Colonic mucosa (tissue), 4 donors: ENCODE results near the gene CLEC16A. TPM values are rescaled to one million over a fixed set of nuclear protein-coding genes. Genes with fewer than 3 reads are reported as not detected.
"Not testable (repeated sequence)": the region's sequence is repeated elsewhere in the genome, so short reads cannot be mapped to it uniquely, and the experiment has no call there.

Source experiments
- DNase-seq: peaks from one replicate; pipeline ENCODE4 v3.0.0-alpha.2; 2020
- H3K27ac ChIP-seq: fragments of 200-600 bp; one replicate; pipeline ENCODE4 v1.8.0; 2021
- H3K27me3 ChIP-seq: fragments of 200-600 bp; one replicate; pipeline ENCODE4 v1.8.0; 2021
- H3K36me3 ChIP-seq: fragments of 200-600 bp; one replicate; pipeline ENCODE4 v1.8.0; 2021
- H3K4me1 ChIP-seq: fragments of 200-600 bp; one replicate; pipeline ENCODE4 v1.8.0; 2021; ENCODE audit warnings: mild to moderate bottlenecking
- H3K4me3 ChIP-seq: fragments of 200-600 bp; one replicate; pipeline ENCODE4 v1.8.0; 2021
- H3K9ac ChIP-seq, 2 donors: one replicate each; pipeline ENCODE4 v1.7.0; 2013; ENCODE audit warnings: control low read depth in 2 of 2, low read depth in 2 of 2, low read length in 2 of 2
- H3K9me3 ChIP-seq: fragments of 200-600 bp; one replicate; pipeline ENCODE4 v1.8.0; 2021
- intact Hi-C: fragments of 100-400 bp; cut with DNase I; formaldehyde crosslinking; loops from one replicate; pipeline ENCODE4 v1.14.1; 2022
- total RNA-seq, 2 donors: library from RNA; stranded (reverse); fragmentation: NEBNext Ultra II Directional in 1 of 2; extraction: Animal tissue kit (Norgen Biotek cat#: 25700) in 1 of 2; gene quantifications; one replicate each; pipeline ENCODE4 v1.2.1, GENCODE V29; 2021
- TF ChIP-seq, protein P1 (sequence below): fragments of 200-600 bp; IDR thresholded peaks from one replicate; pipeline ENCODE4 v1.8.0; 2022; ENCODE audit warnings: antibody characterized with exemption, mild to moderate bottlenecking
- donor health status: healthy.
- donor health status: DM: no; HTN: no; CAD: no.
- donor health status: DM: no; HTN: no; CAD: no.

Gene CLEC16A
- total RNA-seq, 2 donors from 2014 or later, result 24.9 to 29.6 TPM

DNA sequence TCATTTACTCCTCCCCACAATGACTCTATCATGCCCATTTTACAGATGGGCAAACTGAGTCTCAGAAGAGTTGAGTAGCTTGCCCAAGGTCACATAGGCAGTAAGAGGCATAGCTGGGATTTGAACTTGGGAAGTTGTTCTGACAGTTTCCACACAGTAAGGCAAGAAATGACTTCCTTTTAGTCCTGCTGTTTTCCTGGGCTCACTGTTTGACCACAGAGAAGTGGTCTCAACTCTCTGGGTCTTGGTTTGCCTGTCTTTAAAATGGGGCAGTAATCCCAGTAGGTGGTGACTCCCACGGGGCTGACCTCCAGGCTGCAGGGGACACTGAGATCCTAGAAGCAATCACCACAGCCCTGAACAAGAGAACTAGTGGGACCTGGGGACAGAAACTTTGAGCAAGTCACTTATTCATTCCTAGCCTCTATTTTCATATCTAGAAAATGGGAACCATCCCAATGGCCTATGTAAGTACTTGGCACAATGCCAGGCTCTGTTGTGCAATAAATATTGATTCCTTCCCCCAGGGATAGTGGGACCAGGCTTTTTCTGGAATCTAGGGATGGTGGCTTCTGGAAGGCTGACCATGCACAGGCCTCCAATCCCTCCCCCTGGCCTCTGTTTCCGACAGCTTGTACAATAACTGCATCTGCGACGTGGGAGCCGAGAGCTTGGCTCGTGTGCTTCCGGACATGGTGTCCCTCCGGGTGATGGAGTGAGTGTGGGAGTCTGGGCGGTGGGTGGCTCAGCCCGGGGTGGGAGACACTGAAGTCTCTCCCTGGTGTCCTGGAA, 22.6 kb upstream of the CLEC16A start:
- TF ChIP-seq, protein P1, sequence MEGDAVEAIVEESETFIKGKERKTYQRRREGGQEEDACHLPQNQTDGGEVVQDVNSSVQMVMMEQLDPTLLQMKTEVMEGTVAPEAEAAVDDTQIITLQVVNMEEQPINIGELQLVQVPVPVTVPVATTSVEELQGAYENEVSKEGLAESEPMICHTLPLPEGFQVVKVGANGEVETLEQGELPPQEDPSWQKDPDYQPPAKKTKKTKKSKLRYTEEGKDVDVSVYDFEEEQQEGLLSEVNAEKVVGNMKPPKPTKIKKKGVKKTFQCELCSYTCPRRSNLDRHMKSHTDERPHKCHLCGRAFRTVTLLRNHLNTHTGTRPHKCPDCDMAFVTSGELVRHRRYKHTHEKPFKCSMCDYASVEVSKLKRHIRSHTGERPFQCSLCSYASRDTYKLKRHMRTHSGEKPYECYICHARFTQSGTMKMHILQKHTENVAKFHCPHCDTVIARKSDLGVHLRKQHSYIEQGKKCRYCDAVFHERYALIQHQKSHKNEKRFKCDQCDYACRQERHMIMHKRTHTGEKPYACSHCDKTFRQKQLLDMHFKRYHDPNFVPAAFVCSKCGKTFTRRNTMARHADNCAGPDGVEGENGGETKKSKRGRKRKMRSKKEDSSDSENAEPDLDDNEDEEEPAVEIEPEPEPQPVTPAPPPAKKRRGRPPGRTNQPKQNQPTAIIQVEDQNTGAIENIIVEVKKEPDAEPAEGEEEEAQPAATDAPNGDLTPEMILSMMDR, result no peak
- Histone ChIP-seq H3K9me3 (no peaks in the 10 kb centered on the region), H3K9ac (no peak overlapping the region), H3K36me3 (no peaks in the 10 kb centered on the region), H3K4me3 (no peak overlapping the region), H3K27ac (no peak overlapping the region), H3K27me3 (no peaks in the 10 kb centered on the region), H3K4me1 (no peaks in the 10 kb centered on the region)
- intact Hi-C loops, result loop anchor here (10.0 kb wide), 1 partner anchor 257 kb away; no protein-coding TSS in a partner anchor
- DNase-seq, result no peak

DNA sequence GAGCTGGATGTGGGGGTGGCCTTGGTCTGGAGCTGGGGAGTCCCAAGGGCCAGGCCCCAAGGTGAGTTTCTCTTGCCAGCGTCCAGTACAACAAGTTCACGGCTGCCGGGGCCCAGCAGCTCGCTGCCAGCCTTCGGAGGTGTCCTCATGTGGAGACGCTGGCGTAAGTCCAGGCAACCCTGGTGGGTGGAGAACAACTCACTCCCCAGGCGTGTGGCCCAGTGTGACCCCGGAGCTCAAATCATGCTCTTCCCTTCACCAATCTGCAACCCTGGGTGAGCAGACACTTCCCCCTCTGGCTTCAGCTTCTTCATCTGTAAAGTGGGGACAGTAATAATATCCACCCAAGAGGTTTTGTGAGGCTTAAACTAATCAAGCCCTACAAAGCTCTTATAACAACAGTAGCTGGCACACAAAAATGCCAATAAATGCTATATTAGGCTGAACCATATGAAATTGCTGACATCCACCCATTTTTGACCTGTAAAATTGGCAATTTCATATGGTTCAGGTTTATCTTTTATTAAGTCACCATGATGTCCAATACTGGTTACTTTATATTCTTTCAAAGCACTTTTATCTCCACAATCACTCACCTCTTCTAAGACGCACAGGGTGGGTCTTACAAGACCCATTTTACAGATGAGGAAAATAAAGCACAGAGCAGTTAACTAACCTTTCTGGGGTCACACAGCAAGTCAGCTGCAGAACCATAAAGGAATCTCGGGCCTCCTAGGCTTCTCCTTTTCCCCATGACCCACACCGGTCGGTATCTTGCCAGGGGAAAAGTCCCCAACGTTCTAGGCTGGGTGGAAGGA, 21.8 kb upstream of the CLEC16A start:
- DNase-seq, result no peak
- intact Hi-C loops, result loop anchor here (10.0 kb wide), 1 partner anchor 258 kb away; no protein-coding TSS in a partner anchor
- Histone ChIP-seq H3K27me3 (no peaks in the 10 kb centered on the region), H3K4me3 (no peak overlapping the region), H3K9me3 (no peaks in the 10 kb centered on the region), H3K36me3 (no peaks in the 10 kb centered on the region), H3K4me1 (no peaks in the 10 kb centered on the region), H3K9ac (no peak overlapping the region), H3K27ac (no peak overlapping the region)
- TF ChIP-seq, protein P1, result no peak

DNA sequence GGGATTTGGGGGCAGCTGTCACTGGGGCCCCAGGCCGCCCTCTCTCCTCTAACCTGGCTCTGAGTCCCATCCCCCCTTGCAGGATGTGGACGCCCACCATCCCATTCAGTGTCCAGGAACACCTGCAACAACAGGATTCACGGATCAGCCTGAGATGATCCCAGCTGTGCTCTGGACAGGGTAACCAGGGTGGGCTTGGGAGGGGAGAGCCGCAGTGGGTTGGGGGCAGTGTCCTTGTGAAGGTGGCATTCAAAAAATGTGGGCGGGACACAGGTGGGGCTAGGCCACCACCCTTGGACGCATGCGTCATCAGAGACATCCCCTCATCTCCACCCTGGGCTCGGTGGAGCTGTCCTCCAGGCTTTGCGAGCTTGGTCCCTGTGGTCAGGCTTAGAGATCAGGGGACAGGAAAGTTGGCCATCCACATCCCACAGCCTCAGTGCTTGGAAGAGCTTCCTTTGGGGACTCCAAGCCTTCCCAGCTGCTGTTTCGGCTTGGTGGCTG, 21.2 kb upstream of the CLEC16A start:
- no peaks in the 10 kb centered on the region for H3K36me3 ChIP-seq
- no peaks in the 10 kb centered on the region for H3K9me3 ChIP-seq
- no peak overlapping the region for H3K4me3 ChIP-seq
- TF ChIP-seq, protein P1, result no peak
- H3K27ac ChIP-seq, result no peak overlapping the region
- DNase-seq, result no peak
- H3K4me1 ChIP-seq, result no peaks in the 10 kb centered on the region
- intact Hi-C loops, result loop anchor here (10.0 kb wide), 1 partner anchor 258 kb away; no protein-coding TSS in a partner anchor
- H3K9ac ChIP-seq, result no peak overlapping the region
- no peaks in the 10 kb centered on the region for H3K27me3 ChIP-seq

DNA sequence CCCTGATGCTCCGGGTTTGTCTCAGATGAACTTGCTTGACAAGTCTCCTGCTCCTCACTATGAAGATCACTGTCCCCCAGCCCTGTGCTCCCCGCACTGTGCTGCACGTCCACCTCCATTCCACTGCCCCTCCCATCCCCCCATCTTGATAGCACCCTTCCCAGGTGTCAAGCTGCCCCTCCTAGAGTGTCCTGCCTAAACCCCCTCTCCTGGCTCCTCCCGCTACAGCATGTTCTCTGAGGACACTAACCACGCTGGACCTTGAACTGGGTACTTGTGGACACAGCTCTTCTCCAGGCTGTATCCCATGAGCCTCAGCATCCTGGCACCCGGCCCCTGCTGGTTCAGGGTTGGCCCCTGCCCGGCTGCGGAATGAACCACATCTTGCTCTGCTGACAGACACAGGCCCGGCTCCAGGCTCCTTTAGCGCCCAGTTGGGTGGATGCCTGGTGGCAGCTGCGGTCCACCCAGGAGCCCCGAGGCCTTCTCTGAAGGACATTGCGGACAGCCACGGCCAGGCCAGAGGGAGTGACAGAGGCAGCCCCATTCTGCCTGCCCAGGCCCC, 20.6 kb upstream of the CLEC16A start:
- Histone ChIP-seq H3K36me3 (no peaks in the 10 kb centered on the region), H3K9ac (no peak overlapping the region), H3K27ac (no peak overlapping the region), H3K4me3 (no peak overlapping the region), H3K9me3 (no peaks in the 10 kb centered on the region), H3K27me3 (no peaks in the 10 kb centered on the region), H3K4me1 (no peaks in the 10 kb centered on the region)
- DNase-seq, result no peak
- intact Hi-C loops, result loop anchor here (10.0 kb wide), 1 partner anchor 259 kb away; no protein-coding TSS in a partner anchor
- TF ChIP-seq, protein P1, result no peak

DNA sequence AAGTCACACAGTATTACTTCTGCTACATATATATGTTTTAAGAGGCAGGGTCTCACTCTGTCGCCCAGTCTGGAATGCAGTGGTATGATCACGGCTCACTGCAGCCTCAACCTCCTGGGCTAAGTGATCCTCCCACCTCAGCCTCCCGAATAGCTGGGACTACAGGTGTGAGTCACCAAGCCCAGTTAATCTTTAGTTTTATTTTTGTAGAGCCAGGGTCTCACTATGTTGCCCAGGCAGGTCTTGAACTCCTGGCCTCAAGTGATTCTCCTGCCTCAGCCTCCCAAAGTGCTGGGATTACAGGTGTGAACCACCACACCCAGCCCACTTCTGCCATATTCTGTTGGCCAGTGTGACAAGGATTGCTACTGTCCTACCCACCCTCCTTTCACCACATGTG, 19.1 kb upstream of the CLEC16A start:
- not testable (repeated sequence) for H3K36me3 ChIP-seq, H3K4me3 ChIP-seq, H3K27ac ChIP-seq, H3K9ac ChIP-seq, H3K9me3 ChIP-seq, DNase-seq, H3K4me1 ChIP-seq, H3K27me3 ChIP-seq
- intact Hi-C loops, result loop anchor here (10.0 kb wide), 1 partner anchor 260 kb away; no protein-coding TSS in a partner anchor
